Urothelium cell line (cell line): Measurements from ENCODE around the gene PCBP2.
"Not testable (repeated sequence)": the region's sequence is repeated elsewhere in the genome, so short reads cannot be mapped to it uniquely, and the experiment has no call there.

Experiments
- DNase-seq: peaks from one replicate; pipeline ENCODE4 v3.0.0; 2011; ENCODE audit warnings: low spot score, mixed read lengths
- FAIRE-seq: peaks from 2 replicates; lab custom pipeline; 2011; peaks lifted over from hg19 to GRCh38; lab: Jason Lieb, UNC

Gene PCBP2

GRCh38 chr12:53467880-53468279 lies 16.0 kb downstream of the PCBP2 start:
- DNase-seq (no peak), FAIRE-seq (no peak)

GRCh38 chr12:53468282-53468681 lies 16.4 kb downstream of the PCBP2 start:
- DNase-seq, result no peak
- FAIRE-seq, result no peak

DNA sequence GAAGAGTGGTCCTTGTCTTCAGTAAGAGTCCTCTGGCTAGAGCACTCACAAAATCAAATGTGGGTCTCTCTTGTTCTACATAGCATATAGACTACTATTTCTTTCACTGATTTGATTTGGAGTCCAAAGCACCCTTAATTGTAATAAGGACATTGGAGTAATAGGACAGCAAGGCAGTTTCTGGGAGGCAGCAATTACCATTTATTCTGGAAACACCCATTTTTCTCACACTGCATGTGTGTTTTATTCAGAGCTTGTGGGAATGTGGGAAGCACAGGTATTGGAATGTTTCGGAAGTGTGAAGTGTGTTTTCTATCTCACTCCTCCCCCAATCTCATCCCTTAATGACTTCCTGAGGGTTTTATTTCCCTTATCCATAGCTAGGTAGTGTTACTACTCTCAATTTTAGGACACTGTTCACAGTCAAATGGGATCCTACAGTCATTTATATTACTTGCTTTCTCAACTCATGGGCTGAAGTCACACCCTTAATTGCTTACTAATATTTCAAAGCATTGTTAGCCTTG lies 20.2 kb downstream of the PCBP2 start:
- no peak for FAIRE-seq

DNA sequence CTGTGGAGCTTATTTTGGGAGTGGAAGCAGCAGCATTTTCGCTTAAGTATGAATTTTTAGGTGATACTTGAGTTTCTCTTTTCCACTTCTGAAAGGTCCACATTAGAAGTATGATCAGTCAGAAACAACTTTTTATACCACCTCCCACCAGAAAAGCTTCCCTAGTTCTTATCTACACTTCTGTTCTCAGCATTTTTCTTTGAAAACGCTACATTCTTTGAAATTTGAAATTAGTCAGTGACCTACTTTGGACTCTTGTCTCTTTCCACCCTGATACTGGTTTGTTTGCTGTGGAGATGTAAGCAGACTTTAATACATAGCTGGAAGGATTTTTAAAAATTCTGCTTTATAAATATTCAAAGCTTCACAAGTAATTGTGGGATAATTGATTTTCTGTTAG lies 22.2 kb downstream of the PCBP2 start:
- DNase-seq (no peak), FAIRE-seq (no peak)

More for the DNA sequence above, 20.2 kb downstream of the PCBP2 start:
- DNase-seq, result no peak

- DNase-seq, result no peak
- no peak for FAIRE-seq
Measured at GRCh38 chr12:53474819-53475218, 22.9 kb downstream of the PCBP2 start.

DNA sequence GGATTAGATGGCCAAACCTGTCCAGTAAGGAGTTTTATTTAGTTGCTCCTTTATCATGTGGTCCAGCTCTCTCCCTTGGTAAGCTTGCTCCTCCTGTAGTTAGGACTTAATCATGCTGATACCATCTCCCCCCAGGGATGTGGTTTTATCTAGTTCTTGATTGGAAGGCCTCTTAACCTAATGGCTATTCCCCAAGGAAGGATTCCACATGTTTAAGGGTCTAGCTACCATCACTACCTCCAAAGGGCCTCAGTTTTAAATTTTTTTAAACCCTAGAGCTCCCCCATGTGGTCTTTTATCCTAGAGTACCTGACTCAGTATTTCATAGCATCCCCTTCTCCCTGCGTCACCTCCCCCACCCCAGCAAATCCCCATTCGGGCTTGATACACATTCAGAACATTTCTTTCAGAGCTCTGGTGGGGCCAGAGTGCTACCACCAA lies 24.9 kb downstream of the PCBP2 start:
- no peak for DNase-seq
- FAIRE-seq, result no peak

- no peak for FAIRE-seq
- DNase-seq, result no peak
Measured at GRCh38 chr12:53478865-53479264, 27.0 kb downstream of the PCBP2 start.

- FAIRE-seq, result no peak
- no peak for DNase-seq
Measured at GRCh38 chr12:53479331-53479730, 27.4 kb downstream of the PCBP2 start.

DNA sequence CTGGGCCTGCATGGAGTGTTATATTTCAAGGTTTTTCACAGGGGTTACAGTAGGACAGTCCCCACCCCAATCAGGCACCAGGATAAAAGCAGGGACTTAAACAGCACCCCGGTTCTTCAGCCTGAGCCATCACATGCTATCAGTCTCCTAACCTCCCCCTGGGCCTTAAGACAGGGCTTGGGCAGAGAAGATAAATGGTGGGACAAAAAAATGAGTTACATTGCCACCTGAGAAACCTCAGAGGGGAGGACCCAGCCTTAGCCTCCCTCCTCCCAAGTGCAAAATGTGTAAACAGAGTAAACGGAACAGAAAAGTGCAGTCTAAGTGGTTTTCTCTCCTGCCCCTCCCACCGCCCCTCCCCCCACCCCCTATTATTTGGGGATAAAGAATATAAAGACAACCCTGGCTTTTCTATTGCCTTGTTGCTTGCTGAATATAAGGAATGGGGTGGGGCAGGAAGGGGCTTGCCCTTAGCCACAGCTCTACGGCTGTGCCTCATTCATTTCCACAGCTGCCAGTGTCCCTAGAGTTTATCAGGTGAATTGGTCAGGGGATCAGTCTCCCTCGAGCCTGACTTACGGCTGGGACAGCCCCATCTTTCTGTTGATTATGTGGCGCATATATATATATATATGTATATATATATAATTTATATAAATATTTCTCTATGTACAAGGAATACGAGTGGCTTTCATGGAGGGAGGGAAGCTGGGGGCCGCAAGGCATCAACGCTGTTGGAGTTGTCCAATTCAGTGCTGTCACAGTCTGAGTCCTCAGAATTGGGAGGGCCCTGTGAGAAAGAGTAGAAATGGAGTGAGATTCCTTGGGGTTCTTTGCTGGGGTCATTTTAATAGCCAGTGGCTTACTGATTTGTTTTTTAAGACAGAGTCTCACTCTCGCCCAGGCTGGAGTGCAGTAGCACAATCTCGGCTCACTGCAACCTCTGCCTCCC lies 28.9 kb downstream of the PCBP2 start:
- no peak for DNase-seq
- no peak for FAIRE-seq

DNA sequence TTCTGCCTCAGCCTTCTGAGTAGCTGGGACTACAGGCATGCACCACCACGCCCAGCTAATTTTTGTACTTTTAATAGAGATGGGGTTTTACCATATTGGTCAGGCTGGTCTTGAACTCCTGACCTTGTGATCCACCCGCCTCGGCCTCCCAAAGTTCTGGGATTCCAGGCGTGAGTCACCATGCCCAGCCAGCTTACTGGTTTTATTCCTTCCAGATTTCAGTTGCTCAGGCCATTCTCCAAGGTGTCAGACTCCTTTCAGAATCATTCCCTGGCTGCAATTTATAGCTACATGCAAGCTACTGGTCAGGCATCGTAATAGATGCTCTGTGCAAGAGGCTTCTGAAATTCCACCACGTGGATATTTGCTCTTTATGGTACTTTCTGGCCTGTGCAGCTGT lies 29.6 kb downstream of the PCBP2 start:
- not testable (repeated sequence) for DNase-seq, FAIRE-seq

DNA sequence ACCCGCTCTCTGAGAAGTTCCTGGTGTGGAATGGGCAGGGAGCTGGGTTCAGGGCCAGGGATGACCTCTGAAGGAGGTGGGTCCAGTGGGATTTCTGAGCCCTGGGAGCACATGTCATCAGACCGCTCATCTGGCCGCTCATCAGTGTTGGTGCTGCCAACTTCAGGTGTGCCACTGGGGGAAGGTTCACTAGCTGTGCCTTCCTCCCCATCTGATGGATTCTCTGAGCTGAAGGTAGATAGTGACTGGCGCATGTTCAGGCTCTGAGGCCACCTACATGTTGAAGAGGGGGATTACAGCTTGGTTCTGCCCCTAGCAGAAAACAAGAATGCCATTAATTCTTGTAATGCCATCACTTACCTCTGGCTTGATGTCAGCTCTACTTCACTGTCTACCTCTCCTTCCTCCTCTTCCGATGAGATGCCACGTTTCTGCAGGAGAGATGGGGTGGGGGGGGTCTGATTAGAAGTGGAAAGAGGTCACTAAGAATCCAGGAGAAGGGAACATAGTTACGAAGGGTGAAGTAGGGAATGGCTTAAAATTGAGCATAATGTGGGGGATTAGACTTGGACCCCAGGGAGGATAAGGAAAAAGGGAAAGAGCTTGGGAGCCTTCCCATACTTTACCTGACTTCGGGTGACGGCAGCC lies 30.2 kb downstream of the PCBP2 start:
- FAIRE-seq (no peak), DNase-seq (peak; percentile 30)

DNA sequence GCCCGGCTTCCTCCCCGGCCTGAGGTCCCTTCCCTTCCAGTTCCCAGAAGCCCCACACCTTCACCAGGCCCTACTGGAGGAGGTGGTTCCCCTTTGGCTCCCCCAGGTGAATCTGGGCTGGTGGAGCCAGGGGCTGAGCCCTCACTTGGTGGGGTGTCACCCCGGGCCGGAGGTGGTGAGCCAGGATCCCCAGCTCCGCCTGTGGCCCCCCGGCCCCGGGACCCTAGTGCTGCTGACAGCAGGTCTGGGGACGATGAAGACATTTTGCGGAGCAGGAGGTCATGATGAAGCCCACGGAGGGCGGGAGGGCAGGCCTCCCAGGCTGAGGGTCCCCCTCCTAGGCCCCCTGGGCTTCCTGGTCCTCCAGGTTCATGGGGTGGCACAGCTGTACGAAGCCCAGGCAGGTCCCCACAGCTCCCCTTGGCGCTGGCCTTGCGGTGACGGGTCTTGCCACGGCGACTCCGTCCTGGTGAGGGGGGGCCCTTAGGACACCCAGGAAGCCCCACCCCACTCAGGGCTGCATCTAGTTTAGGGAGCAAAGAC lies 30.8 kb downstream of the PCBP2 start:
- FAIRE-seq (no peak), DNase-seq (no peak)

DNA sequence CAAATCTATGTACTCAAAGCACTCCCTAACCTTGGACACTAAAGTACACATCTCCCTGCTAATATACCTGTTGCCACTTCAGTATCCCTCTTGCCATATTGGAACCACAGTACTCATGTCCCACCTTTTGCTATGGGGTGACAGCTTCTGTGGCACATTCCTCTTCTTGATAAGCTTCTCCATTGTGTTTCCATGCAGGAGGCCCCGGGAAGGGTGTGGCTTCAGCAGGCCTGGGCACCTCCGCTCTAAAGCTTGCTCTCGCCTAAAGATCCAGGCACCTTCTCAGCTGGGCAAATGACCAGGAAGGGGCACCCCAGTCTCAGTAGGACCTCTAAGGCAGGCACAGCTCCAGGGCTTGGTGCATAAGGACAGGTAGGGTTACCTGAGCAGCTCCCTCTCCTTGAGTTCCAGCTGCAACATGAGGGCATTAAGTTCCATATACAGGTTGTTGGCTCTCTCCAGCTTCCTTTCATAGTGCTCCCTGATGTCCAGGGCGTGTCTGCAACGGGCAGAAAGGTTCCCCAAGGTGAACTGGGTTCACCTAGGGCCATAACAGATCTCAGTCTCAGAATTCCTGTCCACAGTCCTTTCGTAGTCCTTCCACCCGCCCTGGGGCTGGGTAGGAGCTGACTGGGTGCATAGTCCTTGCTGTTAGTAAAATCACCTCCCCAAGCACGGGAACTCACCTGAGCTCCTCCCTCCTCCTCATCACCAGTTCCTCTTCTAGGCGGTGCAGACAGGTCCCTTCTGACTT lies 31.5 kb downstream of the PCBP2 start:
- FAIRE-seq, result no peak

DNA sequence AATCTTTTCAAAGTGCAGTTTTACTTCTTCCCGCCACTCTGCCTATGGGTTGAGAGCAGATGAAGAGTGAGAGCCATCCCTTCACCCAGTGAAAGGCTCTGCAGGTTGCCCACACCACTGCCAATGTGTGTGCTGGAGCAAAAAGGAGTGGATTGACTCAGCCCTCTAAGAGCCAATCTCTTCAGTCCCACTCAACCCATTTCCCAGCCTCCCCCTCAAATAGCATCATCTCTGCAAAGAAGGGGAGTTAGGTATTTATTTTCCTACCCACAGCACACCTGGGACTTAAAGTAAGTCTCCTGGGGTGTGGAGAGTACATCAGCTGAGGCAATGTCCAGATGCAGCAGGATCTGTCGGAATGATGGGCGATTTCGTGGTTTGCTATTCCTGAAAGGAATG lies 32.1 kb downstream of the PCBP2 start:
- FAIRE-seq, result no peak
- DNase-seq, result no peak

More for the DNA sequence above, 31.5 kb downstream of the PCBP2 start:
- DNase-seq, result no peak

DNA sequence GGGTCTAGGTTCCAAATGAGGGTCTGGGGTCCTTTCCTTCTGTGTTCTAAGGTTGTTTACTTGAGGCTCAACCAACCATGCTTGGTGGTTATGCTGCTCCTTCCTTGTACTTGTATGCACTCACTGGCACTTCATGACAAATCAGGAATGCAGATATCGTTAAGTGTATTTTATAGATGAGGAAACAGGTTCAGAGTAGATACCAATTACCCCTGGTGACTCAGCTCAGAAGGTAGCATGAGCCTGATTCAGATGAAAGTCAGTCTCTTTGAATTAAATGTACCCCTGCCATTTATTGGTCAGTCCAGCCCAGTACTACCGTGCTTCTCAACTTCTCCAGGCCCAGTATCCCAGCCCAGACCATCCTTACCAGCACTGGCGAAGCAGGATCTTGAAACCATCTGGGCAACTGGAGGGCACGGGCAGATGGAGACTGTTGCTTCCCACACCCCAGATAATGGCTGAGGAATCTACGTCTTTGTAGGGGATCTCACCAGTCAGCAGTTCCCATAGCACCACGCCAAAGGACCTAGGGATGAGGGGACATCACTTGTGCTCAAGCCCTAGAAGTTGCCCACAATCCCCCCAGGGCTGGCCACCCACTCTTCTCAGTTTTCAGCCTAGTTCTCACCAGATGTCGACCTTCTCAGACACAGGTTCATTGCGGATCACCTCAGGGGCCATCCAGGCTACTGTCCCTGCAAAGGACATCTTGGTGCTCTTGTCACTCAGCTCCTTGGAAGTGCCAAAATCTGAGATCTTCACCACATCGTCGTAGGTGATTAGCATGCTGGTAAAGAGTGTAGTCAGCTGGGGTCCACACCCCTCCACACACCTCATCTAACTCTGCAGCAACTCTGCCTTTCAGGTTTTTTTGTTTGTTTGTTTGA lies 33.0 kb downstream of the PCBP2 start:
- no peak for DNase-seq
- FAIRE-seq, result no peak

DNA sequence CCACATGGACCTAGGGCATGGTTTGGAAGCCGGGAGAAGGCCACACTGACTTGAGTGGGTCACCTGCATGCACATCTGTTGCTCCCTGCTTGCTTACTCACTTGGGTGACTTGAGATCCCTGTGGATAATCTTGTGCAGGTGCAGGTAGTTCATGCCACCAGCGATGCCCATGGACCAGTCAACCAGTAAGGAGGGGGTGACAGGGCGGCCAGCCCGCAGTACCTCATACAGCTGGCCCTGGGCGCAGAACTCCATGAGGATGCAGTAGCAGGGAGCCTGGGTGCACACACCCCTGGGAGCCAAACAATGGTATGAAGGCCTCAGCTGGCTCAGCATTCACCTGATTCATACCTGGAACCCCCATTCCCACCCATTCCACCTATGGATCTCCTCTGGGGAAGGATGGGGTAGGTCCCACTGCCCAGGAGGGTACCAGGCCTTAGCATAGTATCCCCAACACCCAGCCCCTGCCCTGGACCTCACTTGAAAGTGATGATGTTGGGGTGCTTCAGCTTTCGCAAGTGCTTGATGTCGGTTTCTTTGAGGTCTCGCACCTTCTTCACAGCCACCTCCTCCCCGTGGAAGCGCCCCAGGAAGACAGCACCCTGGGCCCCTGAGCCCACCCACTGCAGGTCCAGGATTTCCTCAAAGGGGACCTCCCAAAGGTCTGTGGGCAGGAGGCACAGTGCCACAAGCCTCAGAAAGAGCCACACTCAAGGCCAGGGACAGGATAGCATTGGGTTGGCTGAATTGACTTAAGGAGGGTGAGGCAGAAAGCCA lies 34.2 kb downstream of the PCBP2 start:
- FAIRE-seq (no peak), DNase-seq (no peak)

GRCh38 chr12:53486736-53487487 lies 35.0 kb downstream of the PCBP2 start:
- FAIRE-seq, result peak; percentile 59

GRCh38 chr12:53489242-53489864 lies 37.5 kb downstream of the PCBP2 start:
- no peak for FAIRE-seq
- no peak for DNase-seq

More at GRCh38 chr12:53486736-53487487, 35.0 kb downstream of the PCBP2 start:
- no peak for DNase-seq
